Measurements from ENCODE around the gene NUAK1. TPM values are rescaled to one million over a fixed set of nuclear protein-coding genes. Genes with fewer than 3 reads are reported as not detected.

Gene NUAK1
- total RNA-seq, 1 experiment from 2014 or later: 50.3 TPM

- POLR2A ChIA-PET: interaction anchor here (0.5 to 0.7 kb wide), 3 partner anchors 23 to 108 kb away, joined by 3 to 11 read pairs (median 5); partner anchors contain the start of gene NUAK1
- Histone ChIP-seq H3K4me3 (ENCODE audit: low read depth in 2 of 2, low read length in 2 of 2) (peak overlapping the region in 1 of 2 experiments; percentile 15; a peak in 2 of 4 replicates), H3K9me3 (ENCODE audit: control insufficient read depth, insufficient read depth, low read depth, low read length) (no peaks in the 10 kb centered on the region), H3K36me3 (ENCODE audit: control insufficient read depth, insufficient read depth, low read length) (no peaks in the 10 kb centered on the region), H3K27ac (ENCODE audit: low read length) (peak overlapping the region; percentile 95), H3K4me1 (ENCODE audit: control insufficient read depth, insufficient read depth, low read length) (peaks cover 50% of the 10 kb centered on the region), H3K27me3 (ENCODE audit: control insufficient read depth, insufficient read depth, low read length) (no peaks in the 10 kb centered on the region)
- peak; percentile 92 for ATAC-seq
- TF ChIP-seq TCF7L2 (IDR thresholded peaks at IDR 0.05; ENCODE audit: low read depth, low read length): peak; percentile 70
- TF ChIP-seq CTCF (IDR thresholded peaks at IDR 0.05): no peak
- BruUV-seq (replicated peaks): no TSS peak
- in situ Hi-C loops (cut with HindIII; ENCODE audit: low pct_unique_long_range_greater_than_20kb, low sequenced_read_pairs): no loop called here
- peak; percentile 32 for DNase-seq (ENCODE audit: low read depth, low spot score)
- intact Hi-C loops (cut with micrococcal nuclease; ENCODE audit: unreplicated experiment): loop anchor here (5.0 to 10.0 kb wide), 2 partner anchors 88 to 606 kb away; no protein-coding TSS in a partner anchor
- CTCF ChIA-PET: no interaction called here
Measured at GRCh38 chr12:106030210-106031071, 108.3 kb downstream of the NUAK1 start.

- ATAC-seq (no peak), DNase-seq (ENCODE audit: low read depth, low spot score) (no peak)
- Histone ChIP-seq H3K36me3 (ENCODE audit: control insufficient read depth, insufficient read depth, low read length) (no peaks in the 10 kb centered on the region), H3K4me3 (ENCODE audit: low read depth in 2 of 2, low read length in 2 of 2) (no peak overlapping the region), H3K9me3 (ENCODE audit: control insufficient read depth, insufficient read depth, low read depth, low read length) (no peaks in the 10 kb centered on the region), H3K27me3 (ENCODE audit: control insufficient read depth, insufficient read depth, low read length) (no peaks in the 10 kb centered on the region), H3K4me1 (ENCODE audit: control insufficient read depth, insufficient read depth, low read length) (peaks cover 50% of the 10 kb centered on the region), H3K27ac (ENCODE audit: low read length) (peak overlapping the region; percentile 95)
- no peak for TF ChIP-seq REST (IDR thresholded peaks at IDR 0.05; ENCODE audit: insufficient read depth in 1 of 2, low read depth in 2 of 2, low read length in 1 of 2)
- TF ChIP-seq SIN3A (IDR thresholded peaks at IDR 0.05; ENCODE audit: borderline replicate concordance, insufficient read depth, low read depth, low read length): no peak
- TF ChIP-seq POLR2AphosphoS5 (IDR thresholded peaks at IDR 0.05; ENCODE audit: low read depth, low read length): no peak
- no peak for TF ChIP-seq TCF7L2 (IDR thresholded peaks at IDR 0.05; ENCODE audit: low read depth, low read length)
- no peak for TF ChIP-seq CTCF (IDR thresholded peaks at IDR 0.05)
- in situ Hi-C loops (cut with HindIII; ENCODE audit: low pct_unique_long_range_greater_than_20kb, low sequenced_read_pairs) (no loop called here), intact Hi-C loops (cut with micrococcal nuclease; ENCODE audit: unreplicated experiment) (no loop called here)
- ChIA-PET POLR2A (interaction anchor here (0.6 kb wide), 1 partner anchor 22 kb away, joined by 5 read pairs; no protein-coding TSS in a partner anchor), CTCF (no interaction called here)
- BruUV-seq (replicated peaks): no TSS peak
Measured at GRCh38 chr12:106029532-106029931, 109.2 kb downstream of the NUAK1 start.
